GM23338 (cell line): ENCODE measurements around the gene NFAT5.

Source experiments
- CTCF ChIP-seq, 2 experiments: fragments of 200-600 bp in 1 of 2; sonication (generic) in 1 of 2; conservative IDR thresholded peaks; 2 replicates each; pipeline versions ENCODE4 v1.5.1 to v1.6.1; 2016 to 2017; ENCODE audit warnings: antibody characterized with exemption in 2 of 2, low read depth in 2 of 2, mild to moderate bottlenecking in 2 of 2, moderate library complexity in 1 of 2
- EZH2 ChIP-seq: fragments of 200-600 bp; sonication (generic); IDR thresholded peaks from one replicate; pipeline ENCODE4 v1.8.0; 2017; ENCODE audit warnings: antibody characterized with exemption, mild to moderate bottlenecking, low read depth; ENCODE audit not compliant: unreplicated experiment
- JUNB ChIP-seq: IDR thresholded peaks from one replicate; pipeline ENCODE4 v1.6.1; 2016; ENCODE audit warnings: antibody characterized with exemption; ENCODE audit not compliant: unreplicated experiment
- POLR2AphosphoS5 ChIP-seq: IDR thresholded peaks from 2 replicates; pipeline ENCODE4 v1.6.1; 2016; ENCODE audit warnings: antibody characterized with exemption, low read depth
- REST ChIP-seq: IDR thresholded peaks from one replicate; pipeline ENCODE4 v1.6.1; 2018; ENCODE audit warnings: antibody characterized with exemption; ENCODE audit not compliant: unreplicated experiment
- ZNF114 ChIP-seq: fragments of 250-450 bp; sonication (Bioruptor Pico); IDR thresholded peaks from 2 replicates; pipeline ENCODE4 v1.5.0; 2020; ENCODE audit warnings: mild to moderate bottlenecking, moderate library complexity

GRCh38 chr16:69599731-69600130 is 34.0 kb downstream of the NFAT5 start:
- no peak for TF ChIP-seq CTCF (conservative IDR thresholded peaks at IDR 0.05; ENCODE audit: low read depth in 2 of 2)
- no peak for TF ChIP-seq EZH2
- no peak for TF ChIP-seq REST
- no peak for TF ChIP-seq JUNB
- TF ChIP-seq ZNF114 (CRISPR knock-in tag), result no peak
- no peak for TF ChIP-seq POLR2AphosphoS5
